ENCODE measurements around the gene IZUMO1.
A peak's percentile ranks its signal among the peaks of the same experiment; 100 is the strongest.

Gene IZUMO1

DNA sequence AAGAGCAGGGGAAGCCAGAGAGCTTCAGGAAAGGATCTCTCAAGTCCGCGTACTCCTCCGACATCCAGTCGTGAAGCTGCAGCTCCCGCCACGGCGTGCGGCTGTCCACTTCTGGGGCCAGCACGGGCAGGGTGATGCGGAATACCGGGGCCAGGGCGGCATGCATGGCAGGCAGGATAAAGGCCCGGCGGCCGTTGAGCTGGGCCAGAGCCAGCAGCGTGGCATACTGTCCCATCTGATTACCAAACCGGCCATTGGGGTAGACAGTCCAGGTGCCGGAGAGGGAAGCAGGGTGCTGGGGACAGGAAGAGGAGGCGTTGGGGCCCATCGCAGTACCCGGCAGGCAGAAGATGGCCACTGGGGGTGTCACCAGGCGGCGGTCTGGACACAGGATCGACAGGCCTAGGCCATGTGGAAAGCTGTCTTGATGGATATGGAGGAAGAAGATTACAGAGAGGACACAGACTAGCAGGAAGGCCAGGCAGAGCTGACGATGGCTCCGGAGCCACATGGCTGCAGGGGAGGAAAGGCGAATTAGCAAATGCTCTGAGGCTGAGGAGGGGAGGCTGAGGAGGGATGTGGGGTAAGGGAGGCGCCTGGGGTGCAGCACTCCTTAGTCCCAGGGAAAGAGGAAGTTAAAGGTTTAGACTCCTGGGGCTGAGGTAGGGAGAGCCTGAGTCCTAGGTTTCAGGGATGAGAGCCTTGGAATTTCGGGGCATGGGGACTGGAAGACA lies 4.2 kb upstream of the IZUMO1 start:
- no peak overlapping the region for H3K4me3 ChIP-seq (ENCODE audit: low read length)
- no peak for TF ChIP-seq ZNF274 (IDR thresholded peaks at IDR 0.05; ENCODE audit: low read depth, low read length)

DNA sequence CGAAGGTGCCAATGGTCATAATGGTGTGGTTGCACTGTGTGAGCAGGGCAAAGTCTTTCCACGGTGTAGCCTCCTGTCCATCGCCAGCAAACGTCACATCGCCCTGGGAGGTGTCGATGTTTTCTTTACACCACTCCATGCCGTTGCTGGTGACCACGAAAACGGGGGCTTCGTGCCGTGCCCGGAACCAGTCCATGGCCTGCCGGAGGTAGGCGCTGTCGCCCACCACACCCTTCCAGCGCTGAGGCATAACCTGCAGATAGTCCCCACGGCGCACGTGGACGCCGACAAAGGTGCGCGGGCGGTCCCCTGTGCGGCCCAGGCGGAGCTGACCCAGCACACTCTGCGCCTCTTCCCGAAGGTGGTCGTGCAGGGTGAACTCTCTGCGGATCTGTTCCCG lies 3.6 kb upstream of the IZUMO1 start:
- no peak overlapping the region for H3K4me3 ChIP-seq (ENCODE audit: low read length)
- TF ChIP-seq ZNF274 (IDR thresholded peaks at IDR 0.05; ENCODE audit: low read depth, low read length), result no peak

DNA sequence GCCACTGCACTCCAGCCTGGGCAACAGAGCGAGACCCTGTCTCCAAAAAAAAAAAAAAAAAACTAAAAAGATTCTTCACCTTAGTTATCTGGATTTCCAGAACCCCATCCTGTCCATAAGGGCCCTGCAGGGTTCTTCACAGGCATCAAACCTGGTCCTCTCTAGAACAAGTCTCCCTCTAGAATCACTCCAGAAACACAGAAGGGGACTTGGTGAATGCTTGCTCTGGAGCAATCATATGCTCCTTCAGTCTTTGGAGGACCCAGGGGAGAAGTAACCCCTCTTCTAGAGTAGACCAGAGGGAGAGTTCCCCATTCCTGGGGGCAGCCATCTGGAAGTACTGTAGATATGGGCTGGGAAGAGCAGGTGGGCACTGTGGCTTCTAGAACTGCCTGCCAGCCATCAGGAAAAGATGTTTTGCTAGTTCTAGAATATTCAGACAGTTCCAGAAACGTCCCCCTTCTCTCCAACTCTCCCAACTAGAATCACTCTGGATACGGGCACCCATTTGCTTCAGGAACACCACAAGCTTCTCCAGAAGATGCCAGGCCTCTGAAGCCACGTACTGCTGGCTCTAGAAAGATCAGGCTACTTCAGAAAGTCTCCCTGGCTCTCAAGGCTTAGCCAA lies 3.0 kb upstream of the IZUMO1 start:
- H3K4me3 ChIP-seq (ENCODE audit: low read length), result no peak overlapping the region
- no peak for TF ChIP-seq ZNF274 (IDR thresholded peaks at IDR 0.05; ENCODE audit: low read depth, low read length)

DNA sequence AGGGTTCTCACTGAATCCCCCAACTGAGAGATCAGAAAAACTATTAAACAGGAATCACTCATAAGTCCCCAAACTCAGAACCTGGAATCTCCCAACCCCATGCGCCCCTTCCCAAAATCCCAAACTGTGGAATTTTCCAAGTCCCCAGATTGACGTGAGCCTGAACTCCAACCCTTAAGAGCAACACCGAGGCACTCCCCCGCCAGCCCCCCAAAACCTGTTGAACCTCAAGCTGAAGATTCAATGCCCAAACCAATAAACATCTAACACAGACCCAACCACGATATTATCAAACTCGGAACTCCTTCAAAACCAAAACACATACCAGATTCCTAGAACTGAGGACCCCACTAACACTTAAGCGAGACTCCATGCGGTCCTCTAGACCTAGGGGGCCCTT lies 599 bp downstream of the IZUMO1 start:
- TF ChIP-seq ZNF274 (IDR thresholded peaks at IDR 0.05; ENCODE audit: low read depth, low read length), result no peak
- no peak overlapping the region for H3K4me3 ChIP-seq (ENCODE audit: low read length)

DNA sequence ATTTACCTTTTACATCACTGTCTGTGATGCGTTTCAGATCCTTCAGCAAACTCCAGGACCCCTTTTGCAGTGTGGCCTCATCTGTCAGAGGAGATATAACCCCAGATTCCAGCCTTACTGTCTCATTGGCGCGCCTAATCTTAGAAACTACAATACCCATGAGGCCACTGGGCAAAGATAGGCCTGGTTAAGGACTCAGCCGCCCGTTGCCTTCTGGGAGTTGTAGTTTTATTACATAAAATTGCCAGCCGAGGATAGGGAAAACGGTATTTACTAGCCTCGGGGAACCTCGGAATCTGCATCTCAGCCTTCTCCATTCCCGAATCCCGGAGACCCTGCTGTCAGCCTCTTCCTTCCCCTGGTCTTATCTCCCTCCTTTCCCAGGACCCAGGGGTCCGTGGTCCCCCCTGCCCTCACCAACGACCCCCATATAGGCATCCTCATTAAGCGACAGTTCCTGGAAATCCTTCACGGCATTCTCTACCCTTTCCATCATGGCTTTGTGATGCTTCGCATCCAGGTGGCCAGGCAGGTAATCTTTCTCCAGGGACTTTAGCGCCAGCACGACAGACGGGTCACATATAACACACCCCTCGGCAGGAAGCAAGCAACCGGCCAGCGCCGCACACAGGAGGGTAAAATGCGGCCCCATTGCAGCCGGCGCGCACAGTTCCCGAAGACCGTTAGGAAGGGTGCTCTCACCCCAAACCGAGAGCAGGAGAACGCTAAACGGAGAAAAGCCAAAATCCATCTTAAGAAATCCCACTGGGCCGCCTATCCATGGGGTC lies 1.3 kb downstream of the IZUMO1 start:
- no peak for TF ChIP-seq ZNF274 (IDR thresholded peaks at IDR 0.05; ENCODE audit: low read depth, low read length)
- no peak overlapping the region for H3K4me3 ChIP-seq (ENCODE audit: low read length)

DNA sequence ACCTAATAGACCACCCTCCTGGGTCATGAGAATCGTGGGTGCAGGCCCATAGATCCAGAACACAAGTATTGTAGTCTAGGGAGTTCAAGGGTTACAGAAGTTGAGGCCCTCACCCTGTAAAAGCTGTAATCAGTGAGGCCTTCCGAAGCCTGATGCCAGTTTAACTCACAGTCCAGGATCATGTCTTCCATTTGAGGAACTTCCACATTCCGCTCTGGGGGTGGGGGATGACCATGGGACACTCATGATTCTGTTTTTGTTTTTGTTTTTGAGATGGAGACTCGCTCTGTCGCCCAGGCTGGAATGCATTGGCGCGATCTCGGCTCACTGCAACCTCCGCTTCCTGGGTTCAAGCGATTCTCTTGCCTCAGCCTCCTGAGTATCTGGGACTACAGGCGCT lies 4.6 kb downstream of the IZUMO1 start:
- H3K4me3 ChIP-seq (ENCODE audit: low read length), result no peak overlapping the region
- no peak for TF ChIP-seq ZNF274 (IDR thresholded peaks at IDR 0.05; ENCODE audit: low read depth, low read length)

DNA sequence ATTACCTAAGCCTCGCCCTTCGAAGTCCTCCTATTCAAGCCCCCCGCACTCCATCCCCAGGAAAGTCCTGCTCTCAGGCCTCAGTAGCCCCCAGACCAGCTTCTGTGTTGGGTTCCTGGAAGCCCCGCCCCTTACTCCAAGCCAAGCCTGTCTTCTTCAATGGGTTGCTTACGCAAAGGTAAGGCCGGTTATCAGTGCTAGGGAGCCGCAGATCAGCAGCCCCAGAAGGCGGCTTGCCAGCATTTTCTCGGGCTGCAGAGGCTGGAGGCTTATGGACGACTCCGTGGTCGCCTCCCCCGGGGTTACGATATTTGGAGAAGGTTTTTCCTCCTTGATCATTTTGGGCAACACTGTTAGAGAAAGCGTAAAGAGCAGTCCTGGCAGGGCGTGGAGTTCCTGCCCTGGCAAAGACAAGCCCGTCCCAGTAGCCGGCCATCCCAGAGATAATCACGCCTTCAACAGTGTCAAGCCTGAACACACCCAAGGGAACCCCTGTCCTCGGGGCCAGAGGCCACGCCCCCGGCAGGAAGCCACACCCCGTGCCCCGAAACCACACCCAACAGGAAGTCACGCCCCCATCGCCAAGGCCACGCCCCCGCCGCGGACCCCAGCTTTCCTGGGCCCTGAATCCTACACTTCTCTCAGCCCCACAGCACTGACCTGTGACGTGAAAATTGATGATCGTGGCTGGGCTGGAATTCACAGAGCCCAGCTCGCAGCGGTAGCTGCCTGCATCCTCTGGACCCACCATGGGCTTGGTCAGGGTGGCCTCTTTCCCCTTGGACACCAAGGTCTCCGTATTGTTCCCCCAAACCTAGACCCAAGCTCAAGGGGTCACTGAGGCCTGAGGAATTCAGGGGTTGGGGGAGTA lies 5.3 kb downstream of the IZUMO1 start:
- H3K4me3 ChIP-seq (ENCODE audit: low read length), result no peak overlapping the region
- TF ChIP-seq ZNF274 (IDR thresholded peaks at IDR 0.05; ENCODE audit: low read depth, low read length), result no peak

DNA sequence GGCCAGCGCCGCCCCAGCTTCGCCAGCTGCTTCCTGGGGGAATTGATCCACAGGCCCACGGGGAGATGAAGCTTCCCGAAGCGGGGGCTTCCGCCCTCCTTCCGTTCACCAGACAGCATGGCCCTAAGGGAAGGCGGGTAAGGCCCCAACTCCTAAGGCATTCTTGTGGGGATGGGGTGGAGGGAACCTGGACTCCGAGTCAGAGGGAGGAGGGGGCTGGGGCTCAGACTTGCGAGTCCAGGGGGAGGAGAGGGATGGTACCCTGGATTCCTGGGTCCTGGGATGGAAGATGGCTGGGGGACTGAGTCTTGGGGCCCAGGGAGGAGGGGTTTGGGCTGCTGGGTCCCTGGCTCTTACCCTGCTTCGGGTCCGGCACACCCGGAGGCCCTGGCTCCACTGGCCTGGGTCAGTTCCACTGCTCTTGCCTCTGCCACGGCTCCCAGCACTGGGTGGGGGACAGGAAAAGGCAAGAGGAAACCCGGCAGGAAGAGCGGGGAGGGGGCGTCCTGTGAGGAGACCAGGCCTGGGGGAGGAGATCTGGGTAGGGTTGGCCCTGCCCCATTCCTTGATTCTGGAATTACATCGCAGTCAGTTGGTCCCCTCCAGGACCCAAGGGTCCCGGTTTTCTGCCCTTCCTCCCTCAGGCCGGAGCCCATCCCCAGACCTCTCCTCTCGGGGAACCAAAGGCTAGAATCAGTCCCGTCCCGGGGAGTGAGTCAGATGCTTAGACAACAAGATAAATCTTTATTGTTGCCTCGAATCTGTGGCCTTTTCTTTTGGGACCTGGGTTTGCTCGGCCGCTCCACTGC lies 6.3 kb downstream of the IZUMO1 start, which contains the start of gene RASIP1:
TSS of gene RASIP1 (minus strand) at position 447 of the 809 bp plus-strand sequence. CDS start at position 119, 328 bp downstream.
- H3K4me3 ChIP-seq (ENCODE audit: low read length), result no peak within 1 kb of the TSS
- no peak for TF ChIP-seq ZNF274 (IDR thresholded peaks at IDR 0.05; ENCODE audit: low read depth, low read length)

DNA sequence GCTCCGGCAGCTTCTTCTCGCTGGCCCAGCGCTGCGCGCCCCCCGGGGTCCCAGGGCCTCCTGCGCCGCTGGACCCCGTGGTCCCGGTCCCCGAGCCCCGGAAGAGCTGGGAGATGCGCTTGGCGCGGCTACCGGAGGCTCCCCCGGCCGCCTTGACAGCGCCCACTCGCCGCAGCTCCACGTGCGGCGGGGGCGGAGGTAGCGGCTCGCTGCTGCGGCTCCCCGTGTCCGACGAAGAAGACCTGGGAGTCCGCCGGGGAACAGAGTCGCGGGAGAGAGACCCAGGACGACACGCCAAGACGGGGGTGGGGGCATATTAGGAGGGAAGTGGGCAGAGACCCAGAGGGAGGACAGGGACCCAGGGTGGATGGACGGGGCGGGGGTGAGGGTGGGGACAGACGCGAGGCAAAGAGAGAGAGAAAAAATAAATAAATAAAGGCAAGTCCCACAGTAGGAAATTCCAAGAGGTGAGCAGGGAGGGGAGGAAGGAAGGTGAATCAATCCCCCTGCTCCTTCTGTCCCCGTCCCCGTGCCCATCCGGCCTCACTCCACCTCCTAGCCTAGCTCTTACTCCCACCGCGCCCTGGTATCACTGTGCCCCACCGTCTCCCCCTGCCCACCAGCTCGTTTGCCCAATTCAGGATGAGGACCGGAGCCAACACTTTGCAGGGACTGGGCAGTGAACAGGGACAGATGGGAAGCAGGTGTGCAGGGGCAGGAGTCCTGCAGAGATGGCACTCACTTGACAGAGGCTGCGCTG lies 7.1 kb downstream of the IZUMO1 start:
- H3K4me3 ChIP-seq (ENCODE audit: low read length), result peak overlapping the region; percentile 14; the same call in 1 of the 2 replicates
- TF ChIP-seq ZNF274 (IDR thresholded peaks at IDR 0.05; ENCODE audit: low read depth, low read length), result no peak

DNA sequence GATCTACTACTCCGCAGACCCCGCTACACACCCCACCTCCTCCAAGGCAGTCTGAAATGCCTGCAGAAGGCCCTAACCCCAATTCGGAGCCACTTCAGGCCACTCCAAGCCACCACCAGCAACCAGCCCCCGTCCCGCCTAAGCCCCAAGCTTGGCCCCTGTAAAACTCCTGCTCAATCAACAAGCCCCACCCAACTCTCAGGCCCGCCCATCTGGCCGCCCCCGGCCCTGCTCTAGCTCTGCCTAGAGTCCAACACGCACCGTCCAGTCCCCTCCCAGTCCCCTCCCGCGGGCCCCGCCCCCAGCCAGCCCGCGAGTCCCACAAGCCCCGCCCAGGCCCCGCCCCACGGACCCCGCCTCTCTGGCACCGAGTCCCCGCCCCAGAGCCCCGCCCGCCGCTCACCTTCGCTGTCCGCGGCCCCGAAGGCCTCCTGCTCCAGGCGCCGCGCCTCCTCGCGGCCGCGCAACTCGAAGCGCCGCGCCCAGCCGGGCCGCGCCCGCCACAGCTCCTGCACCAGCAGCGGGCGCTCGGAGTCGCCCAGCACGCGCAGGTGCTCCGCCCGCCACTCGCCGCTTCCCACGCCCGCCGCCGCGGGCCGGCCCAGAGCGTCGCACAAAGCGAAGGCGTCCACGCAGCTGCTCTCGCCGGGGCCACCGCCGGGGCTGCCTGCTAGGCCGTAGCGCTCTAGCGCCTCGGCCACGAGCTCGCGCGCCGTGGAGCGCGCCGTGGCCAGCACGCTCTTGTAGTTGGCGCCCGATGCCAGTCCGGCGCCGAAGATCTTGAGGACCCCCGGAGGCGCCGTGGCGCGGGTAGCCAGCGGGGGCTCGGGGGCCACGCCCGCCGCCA lies 7.9 kb downstream of the IZUMO1 start:
- no peak for TF ChIP-seq ZNF274 (IDR thresholded peaks at IDR 0.05; ENCODE audit: low read depth, low read length)
- H3K4me3 ChIP-seq (ENCODE audit: low read length), result peak overlapping the region; percentile 14; the same call in 1 of the 2 replicates

DNA sequence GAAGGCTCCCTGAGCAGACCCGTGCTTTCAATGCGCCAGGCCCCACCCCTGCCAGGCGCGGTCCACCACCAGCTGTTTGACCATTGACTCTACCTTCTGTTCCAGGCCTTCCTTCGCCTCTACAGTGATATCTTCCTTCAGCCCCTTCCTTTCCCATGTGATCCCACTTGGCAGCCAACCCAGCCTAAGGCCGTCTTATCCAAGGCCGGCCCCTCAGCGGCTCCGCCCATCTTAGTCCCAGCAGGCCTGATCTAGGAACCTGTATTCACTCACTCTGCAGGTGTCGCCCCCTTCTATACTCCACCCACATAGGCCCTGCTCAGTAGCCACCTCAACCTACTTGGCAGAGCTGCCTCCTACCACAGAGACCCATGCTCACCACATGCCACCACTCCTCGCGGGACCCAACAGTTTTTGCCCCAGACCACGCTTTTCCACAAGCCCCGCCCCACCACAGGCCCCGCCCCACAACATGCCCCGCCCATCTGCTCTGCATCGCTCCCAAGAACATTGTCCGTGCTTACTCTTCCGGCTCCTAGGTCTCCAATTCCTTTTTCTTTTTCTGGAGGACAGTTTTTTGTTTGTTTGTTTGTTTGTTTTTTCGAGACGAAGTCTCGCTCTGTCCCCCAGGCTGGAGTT lies 9.2 kb downstream of the IZUMO1 start:
- H3K4me3 ChIP-seq (ENCODE audit: low read length), result no peak overlapping the region
- TF ChIP-seq ZNF274 (IDR thresholded peaks at IDR 0.05; ENCODE audit: low read depth, low read length), result no peak

Measured in GM08714 (cell line).